NOMO-1 (cell line): ENCODE data around the gene RBMS1.
A peak's percentile ranks its signal among the peaks of the same experiment; 100 is the strongest.

Experiments
- DNase-seq, 2 experiments: peaks; one replicate each; lab custom pipeline; 2025; ENCODE audit not compliant: unreplicated experiment in 2 of 2; lab: John Stamatoyannopoulos, UW

The RBMS1 gene

DNA sequence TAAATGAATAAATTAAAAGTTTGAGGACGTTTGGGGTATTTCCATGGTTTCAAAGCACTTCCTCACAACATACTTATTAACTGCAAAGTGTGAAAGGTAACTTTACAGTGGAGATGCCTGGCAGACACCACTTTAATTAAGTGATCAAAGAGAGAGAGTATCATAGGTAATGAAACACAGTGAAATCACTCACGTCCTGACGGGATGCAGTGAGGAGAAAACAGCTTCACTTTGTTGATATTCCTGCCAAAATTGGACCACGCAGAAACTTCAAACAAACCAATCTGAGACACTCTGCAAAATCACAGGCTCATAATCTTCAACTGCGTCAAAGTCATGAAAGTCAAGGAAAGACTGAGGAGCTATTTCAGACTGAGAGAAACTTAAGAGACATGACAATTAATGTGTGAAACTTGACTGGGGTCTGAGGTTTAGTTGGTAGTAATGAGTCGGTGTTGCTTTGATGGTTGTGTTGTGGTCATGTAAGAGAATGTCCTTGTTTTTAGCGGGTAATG, 227.5 kb downstream of the RBMS1 start:
- no peak for DNase-seq

DNA sequence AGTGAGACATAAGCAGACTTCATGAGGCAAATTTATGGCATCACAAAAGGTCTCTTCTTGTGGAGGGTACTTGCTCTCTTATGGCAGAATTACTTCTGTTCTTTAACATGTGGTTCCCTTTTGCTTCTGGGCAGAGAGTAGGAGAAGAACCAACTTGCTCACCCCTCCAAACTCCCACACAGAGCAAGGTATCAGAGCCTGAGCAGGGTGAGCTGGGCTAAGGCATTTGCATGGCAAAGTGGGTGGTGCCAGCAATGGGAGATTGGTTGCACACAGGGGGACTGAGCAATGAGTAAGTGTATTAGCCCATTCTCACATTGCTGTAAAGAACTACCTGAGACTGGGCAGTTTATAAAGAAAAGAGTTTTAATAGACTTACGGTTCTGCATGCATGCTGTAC, 229.3 kb downstream of the RBMS1 start:
- no peak for DNase-seq

DNA sequence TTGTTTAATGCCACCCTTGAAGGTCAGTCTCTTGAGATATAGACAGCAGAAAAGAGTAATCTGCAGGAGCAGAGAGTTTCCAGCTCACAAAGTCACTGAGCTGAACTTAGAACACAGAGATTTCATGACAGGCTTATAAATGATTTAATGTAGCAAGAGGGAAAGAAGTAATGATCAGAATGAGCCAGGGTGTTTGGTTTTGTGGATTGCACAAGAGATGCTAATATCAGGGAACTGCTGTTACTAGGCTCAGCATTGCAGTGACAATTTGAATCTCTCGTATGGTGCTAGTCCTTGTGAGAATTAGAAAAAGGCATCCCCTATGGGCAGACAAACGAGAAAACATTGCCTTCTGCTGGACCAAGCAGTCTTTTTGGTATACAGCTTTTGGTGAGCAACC, 231.9 kb downstream of the RBMS1 start:
- DNase-seq: no peak

DNA sequence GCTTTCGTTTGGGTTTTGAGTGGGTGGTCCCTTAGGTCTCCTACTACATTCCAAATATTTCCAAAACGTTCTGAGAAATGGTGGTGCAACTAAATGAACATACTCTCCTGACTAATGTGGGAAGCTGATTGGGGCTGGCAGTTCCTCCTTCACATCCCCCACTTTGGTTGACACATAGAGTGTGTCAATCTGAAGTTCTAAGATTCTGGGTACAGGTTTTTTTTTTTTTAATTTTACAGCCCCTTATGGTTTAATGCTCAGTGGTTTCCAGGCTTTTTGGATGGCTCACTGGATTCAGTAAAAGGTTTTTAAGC, 235.2 kb downstream of the RBMS1 start:
- no peak for DNase-seq

DNA sequence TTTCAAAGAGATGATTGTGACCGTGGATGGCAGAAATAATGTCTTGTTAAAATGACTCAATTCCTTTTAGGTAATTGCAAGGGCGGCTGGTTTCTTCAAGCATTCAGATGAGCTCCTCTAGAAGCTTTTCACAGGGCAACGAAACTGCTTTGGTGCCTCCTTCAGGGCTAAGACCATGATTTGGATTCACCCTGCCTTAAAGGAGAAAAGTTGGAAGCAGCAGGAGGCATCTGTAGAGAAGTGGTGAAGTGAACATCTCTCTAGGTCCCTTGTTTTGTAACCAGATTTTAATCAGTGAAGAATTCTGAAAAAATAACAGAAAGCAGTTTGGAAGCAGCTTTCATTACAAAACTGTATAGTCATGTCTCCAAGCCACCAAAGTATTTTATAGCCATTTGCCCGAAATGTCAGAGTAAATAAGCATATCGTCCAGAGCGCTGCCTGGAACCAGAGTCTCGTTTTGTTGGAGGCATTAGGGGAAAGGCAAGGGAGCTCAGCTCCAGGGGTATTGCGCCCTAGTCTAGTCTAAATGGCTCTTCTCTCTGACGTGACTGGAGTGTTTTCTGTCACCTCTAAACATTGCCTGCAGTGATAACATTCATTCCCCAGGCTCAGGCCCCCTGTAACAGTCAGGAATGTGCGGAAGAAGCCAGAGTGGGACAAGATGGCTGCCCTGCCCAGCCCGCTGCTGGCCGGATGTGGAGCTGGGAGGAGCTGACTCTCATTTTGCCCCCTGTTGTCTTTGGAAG, 235.7 kb downstream of the RBMS1 start:
- DNase-seq: no peak

DNA sequence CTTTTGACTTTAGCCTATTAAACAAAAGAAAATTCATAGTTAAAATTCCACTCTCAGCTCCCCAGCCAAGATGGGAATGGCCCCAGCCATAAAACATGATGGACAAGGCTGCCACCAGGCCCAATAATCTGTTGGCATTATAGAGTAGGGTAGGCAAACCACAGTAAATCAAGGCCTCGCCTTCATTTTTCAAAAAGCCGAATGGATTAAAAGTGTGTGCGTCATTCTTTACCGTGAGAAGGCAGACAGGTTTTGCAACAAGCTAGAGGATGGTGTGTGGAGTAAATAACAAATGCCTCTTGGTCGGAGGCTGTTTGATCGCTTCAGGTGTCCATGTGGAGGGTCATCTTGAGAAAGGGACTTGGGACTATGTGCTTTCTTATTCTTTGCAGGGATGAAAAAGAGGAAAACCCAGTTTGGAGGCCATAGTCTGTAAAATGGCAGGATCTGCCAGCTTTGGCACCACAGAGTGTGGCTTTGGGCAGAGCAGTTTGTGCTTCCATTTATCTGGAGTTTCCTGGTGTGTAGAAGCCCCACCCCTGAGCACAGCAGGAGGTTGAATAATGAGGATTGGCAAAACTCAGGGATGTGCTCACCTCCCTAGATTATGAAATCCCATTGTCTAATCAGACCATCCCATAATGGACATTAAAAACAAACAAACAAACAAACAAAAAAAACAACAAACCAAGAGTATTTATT, 236.4 kb downstream of the RBMS1 start:
- no peak for DNase-seq

DNA sequence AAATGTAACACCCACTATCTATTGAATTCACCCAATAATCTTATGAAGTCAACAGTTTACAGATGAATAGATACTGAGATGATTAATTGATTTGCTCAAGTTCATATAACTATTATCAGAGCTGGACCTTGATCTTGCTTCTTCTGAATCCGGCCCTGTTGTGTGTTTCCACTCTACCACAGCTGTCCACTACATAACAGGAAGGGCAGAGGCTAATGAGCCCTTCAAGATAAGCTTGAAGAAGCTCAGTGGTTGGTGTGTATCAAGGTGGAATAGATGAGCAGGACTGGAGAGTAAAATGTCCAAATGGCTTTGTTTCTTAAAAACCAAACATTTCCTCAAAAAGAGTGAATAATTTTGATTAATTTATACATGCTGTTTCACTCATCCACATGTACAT, 237.1 kb downstream of the RBMS1 start:
- DNase-seq: no peak

DNA sequence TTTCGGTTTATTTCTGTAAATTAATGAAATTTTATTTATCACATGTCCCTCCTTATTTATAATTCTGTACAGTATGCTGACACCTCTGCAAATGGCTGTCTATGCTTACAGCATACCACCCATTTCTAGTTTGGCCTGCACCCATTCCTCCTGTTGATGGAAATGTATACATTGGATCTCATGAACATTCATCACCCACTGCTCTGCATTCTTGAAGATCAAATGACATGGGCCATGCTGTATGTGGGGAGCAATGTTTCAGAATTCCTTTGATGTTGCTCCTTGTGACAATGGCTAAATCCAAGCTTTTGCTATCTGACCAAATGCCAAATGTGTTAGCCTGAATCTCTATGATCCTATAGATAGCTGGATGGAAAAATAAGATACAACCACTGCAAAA, 238.2 kb downstream of the RBMS1 start:
- DNase-seq: no peak

DNA sequence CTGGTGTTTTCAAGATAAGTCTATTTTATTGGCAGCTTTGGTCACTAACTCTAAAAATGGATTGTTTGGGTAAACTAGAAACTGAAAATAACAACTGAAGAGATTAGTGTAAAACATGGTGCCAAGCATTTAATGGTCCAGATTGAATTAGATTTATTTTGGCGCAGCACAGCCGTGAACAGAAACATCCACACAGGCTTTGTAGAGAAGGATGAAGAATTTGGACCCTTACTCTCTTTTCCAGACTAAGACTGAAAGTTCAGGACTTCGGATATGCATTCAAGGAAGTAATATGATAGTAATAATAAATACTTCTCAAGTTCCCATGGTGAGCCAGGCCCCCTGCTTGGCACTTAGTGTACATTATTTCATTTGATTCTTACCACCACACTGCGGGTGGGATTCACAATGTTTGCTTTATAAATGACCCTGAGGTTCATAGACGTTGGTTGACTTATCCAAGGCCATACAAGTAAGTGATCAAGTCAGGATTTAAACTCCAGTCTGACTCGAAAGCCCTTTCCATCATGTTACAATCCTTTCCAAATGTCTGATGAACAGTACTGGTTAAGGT, 239.3 kb downstream of the RBMS1 start:
- no peak for DNase-seq

DNA sequence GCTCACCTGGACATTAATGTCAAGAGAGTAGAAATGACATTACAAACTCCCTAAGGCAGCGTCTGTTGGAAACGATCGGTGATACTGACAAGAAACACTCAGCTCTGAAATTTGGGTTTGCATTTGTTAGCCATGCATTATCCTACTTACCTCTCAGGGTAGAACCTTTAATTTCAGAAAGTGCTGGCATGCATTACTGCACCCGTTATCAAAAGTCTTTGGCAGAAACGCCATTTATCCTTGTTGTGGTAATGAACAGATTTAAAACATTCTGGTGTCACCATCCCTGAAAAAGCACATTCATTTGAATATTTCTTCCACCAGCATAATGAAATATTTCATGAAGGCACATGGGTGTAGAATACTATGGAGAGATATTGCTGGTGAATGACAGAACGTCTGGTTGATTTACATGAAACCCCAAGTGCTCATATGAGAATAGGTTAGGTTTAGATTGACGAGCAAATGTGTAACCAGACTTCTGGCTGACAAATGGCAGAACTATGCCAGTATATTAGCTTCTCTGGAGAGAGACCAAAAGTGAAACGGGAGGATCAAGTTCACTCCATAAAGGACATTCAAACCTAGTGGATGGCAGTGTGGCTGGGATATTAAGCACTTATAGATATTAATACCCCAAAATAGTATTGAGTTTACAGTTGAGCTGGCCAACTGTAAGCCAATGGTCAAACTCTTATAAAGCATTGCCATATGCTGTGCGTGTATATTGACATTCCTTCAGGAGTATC, 240.0 kb downstream of the RBMS1 start:
- DNase-seq: no peak

DNA sequence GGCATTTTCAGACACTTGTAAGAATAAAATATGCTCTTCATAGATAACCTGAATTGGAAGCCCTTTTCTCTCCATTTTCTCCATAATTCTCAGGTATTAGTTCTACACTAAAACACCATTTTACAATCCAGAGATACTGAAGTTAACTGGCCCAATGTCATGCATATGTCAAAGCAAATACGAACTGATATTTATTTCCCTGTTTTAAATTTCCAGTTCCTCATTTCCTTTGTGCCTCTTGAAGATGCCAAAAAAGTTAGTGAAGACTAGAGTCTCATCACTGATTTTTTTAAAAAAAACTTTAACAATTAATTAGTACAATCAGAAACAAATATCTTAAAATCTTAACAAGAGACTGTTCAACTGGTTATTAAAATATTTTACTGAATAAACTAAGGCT, 240.7 kb downstream of the RBMS1 start:
- DNase-seq: peak in 1 of 2 experiments; percentile 35

DNA sequence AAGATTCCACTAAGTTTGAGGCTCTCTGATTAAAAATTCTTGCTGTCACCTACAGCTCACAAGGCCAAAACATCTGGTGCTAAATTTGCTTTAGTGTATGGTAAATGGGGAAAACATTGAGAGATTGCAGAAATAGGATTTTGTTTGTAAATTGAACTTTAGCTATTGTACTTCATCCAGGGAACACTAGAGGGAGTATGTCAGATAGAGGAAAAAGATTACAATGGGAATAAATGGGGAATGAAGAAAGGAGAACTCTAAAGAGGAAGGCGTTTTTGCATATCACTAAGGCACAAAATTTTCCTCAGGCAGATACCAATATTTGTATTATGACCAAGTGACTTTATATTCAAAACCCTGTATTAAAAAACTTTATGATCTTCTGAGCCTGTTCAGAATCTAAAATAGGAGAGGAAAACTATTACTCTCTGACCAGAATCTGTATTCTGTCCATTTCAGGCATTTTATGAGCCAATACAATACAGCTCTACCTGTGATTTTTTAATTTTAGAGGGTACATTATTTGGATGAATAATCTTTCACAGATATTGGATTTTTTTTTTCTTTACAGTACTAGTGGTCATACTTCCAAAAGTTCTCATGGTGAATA, 241.2 kb downstream of the RBMS1 start:
- peak; percentile 23 to 64 for DNase-seq

DNA sequence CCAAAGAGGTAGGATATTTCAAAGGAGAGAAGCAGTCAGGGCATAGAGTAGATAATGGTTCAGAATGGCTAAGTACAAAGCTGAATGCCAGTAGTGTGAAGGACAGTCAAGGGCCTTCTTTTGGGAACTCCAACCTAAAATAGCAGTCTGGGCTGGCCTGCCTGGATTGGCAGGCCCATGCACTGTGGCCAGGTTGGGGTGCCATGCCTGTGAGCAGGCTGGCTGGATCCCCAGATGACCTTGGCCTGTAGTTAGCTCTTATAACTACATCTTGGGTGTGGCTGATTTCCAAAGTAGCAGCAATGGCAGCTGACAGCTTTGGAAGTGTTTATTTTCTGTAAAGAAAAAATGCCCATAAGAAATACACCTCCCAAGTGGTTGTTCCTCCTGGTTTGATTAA, 242.0 kb downstream of the RBMS1 start:
- no peak for DNase-seq

DNA sequence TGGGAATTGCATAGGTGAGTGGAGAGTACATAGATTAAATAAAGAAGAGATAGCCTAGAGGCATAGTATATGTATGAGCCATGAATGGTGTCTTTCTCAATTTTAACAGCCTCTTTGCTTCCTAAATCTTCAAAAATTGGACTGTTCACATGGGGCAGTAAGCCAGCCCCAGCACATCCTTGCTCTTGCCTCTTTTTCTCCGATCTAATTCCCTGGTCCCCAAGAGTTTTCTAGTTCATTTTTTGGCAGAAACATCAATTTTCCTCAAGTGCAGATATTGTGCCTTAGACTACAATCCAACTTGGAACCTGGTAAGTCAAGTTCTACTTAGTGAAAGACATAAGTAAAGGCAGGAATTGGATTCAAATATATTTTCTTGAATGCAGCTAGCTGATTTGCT, 243.7 kb downstream of the RBMS1 start:
- DNase-seq: no peak

DNA sequence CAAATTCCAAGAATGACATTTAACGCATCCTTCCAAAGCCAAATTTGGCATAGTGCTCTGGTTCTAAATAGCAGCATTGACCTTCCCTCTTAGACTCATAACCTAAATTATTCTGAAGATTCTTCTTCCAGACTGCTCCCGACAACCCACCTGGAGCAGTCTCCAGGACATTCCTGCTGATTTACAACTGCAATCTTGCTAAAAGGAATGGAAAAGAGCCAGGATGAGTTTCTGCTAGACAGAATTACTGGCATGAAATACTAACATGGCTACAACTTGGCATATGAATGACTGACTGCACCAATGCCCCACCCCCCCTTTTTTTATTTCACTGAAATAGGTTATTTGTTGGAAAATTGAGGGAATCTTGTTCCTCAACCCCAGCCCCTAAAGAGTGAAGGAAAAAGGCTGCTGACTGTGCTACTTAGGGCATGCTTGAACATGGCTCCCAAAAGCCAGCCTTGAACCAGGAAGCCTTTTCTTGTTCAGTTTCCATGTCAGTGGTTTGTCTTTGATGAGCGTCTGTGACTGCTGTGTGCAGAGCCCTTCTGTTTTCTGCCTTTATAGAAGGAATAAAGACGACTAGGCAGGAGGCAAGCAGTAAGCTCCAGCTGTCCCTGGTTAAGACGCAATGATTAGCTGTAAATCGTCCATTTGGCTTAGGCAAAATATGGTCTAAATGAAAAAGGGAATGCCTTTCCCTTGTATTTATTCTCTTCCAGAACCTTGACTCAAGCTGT, 246.1 kb downstream of the RBMS1 start:
- no peak for DNase-seq

DNA sequence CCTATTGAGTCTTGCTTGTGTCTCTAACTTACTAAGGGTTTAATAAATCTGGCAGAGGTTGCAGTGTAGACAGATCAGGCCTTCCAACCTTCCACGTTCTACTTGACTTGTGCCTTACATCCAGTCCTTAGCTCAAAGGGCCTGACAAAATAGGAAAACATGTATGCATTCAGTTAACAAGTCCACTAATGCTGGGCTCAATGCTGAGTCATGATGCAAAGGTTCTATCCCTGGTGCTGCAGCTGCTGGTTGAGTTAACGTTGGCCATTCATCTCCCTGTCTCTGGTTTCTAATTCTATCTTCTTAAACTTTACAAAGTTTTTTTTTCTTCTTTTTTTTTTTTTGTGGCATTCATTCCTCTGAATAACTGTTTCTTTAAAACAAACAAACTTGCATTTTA, 247.3 kb downstream of the RBMS1 start:
- no peak for DNase-seq

DNA sequence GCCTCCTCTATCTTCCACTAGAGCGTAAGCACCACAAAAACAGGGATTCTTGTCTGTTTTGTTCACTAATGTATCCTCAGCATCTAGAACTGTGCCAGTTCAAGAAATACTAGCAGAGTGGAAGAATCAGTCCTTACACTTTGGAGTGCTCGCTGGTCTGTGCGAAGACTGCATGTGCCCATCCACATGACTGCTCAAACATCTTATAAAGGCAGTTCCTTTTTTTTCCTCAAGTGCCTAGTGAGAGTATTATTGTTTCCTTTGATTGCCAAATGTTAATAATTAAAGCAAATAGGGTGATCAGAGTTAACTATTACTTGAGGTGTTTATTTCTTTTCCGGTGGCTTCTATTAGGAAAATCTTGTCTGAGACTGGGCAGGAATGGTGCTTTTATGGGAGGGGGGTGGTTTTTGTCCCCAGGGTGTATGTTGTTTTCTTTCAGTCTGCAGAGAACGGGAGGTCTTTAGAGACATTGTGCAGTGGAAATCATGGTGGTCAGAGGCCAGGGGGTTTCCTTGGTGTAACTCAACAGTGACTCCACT, 247.9 kb downstream of the RBMS1 start:
- no peak for DNase-seq

DNA sequence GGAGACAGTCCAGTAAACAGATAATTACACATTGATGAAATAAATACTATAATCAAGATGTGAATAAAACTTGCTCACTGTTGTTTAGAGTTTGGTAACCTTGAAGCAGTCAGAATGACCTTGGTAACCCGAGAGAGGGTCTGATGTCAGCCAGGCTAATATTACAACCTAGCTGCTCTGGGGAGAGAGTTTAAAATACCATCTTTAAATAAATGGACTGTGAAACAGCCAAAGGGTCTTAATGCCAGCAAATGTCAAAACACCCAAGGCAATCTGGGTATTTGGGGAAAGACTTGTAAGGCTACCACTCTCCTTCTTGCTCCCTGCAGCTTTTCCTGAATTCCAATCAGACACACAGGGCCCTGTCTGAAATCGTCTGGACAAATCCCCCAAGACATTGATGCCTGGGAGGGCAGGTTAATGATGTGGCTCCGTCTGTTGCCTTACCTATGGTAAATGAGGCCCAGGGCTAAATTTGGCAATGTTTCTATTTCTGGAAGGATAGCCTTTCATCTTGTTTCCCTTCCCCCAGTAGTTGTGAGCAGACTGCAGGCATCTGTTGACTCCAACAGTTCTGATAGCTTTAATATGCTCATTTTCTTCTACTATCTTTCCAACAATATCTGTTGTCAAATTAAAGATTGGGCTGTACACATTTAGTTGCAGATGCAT, 250.6 kb downstream of the RBMS1 start:
- DNase-seq: no peak
